Measurements from ENCODE around the gene RELN. TPM values are rescaled to one million over a fixed set of nuclear protein-coding genes. Genes with fewer than 3 reads are reported as not detected.

Gene RELN
- total RNA-seq, 1 donor from 2014 or later: 5.4 TPM

GRCh38 chr7:103731169-103731568, 258.3 kb downstream of the RELN start:
- H3K4me3 Mint-ChIP-seq (ENCODE audit: low read depth): no peak overlapping the region
- no peaks in the 10 kb centered on the region for H3K4me1 Mint-ChIP-seq (ENCODE audit: low read depth)
- H3K27ac Mint-ChIP-seq: no peak overlapping the region
- no peak for DNase-seq (ENCODE audit: low spot score, unreplicated experiment)
- H3K27me3 Mint-ChIP-seq: no peaks in the 10 kb centered on the region
- peaks cover 6% of the 10 kb centered on the region for H3K9me3 Mint-ChIP-seq (ENCODE audit: low read depth)
- H3K36me3 Mint-ChIP-seq (ENCODE audit: insufficient read depth): no peaks in the 10 kb centered on the region
- TF ChIP-seq CTCF (IDR thresholded peaks at IDR 0.05; ENCODE audit: unreplicated experiment): no peak

GRCh38 chr7:103729026-103729425, 260.4 kb downstream of the RELN start:
- Mint-ChIP-seq H3K4me1 (ENCODE audit: low read depth) (no peaks in the 10 kb centered on the region), H3K9me3 (ENCODE audit: low read depth) (peaks cover 6% of the 10 kb centered on the region), H3K4me3 (ENCODE audit: low read depth) (no peak overlapping the region), H3K27ac (no peak overlapping the region), H3K36me3 (ENCODE audit: insufficient read depth) (no peaks in the 10 kb centered on the region), H3K27me3 (no peaks in the 10 kb centered on the region)
- DNase-seq (ENCODE audit: low spot score, unreplicated experiment): no peak
- no peak for TF ChIP-seq CTCF (IDR thresholded peaks at IDR 0.05; ENCODE audit: unreplicated experiment)

GRCh38 chr7:103727982-103728610, 261.4 kb downstream of the RELN start:
- Mint-ChIP-seq H3K4me3 (ENCODE audit: low read depth) (no peak overlapping the region), H3K9me3 (ENCODE audit: low read depth) (peaks cover 6% of the 10 kb centered on the region), H3K27ac (no peak overlapping the region), H3K4me1 (ENCODE audit: low read depth) (no peaks in the 10 kb centered on the region), H3K36me3 (ENCODE audit: insufficient read depth) (no peaks in the 10 kb centered on the region), H3K27me3 (no peaks in the 10 kb centered on the region)
- DNase-seq (ENCODE audit: low spot score, unreplicated experiment): no peak
- TF ChIP-seq CTCF (IDR thresholded peaks at IDR 0.05; ENCODE audit: unreplicated experiment): no peak

- DNase-seq (ENCODE audit: low spot score, unreplicated experiment): no peak
- Mint-ChIP-seq H3K27me3 (peaks cover 5% of the 10 kb centered on the region), H3K27ac (no peak overlapping the region), H3K4me3 (ENCODE audit: low read depth) (no peak overlapping the region), H3K4me1 (ENCODE audit: low read depth) (no peaks in the 10 kb centered on the region), H3K9me3 (ENCODE audit: low read depth) (no peaks in the 10 kb centered on the region), H3K36me3 (ENCODE audit: insufficient read depth) (no peaks in the 10 kb centered on the region)
- no peak for TF ChIP-seq CTCF (IDR thresholded peaks at IDR 0.05; ENCODE audit: unreplicated experiment)
These were observed 270.4 kb downstream of the RELN start for GRCh38 chr7:103719070-103719469.

GRCh38 chr7:103718482-103719061, 270.9 kb downstream of the RELN start:
- Mint-ChIP-seq H3K9me3 (ENCODE audit: low read depth) (no peaks in the 10 kb centered on the region), H3K4me3 (ENCODE audit: low read depth) (no peak overlapping the region), H3K4me1 (ENCODE audit: low read depth) (no peaks in the 10 kb centered on the region), H3K27me3 (peaks cover 5% of the 10 kb centered on the region), H3K27ac (no peak overlapping the region), H3K36me3 (ENCODE audit: insufficient read depth) (no peaks in the 10 kb centered on the region)
- TF ChIP-seq CTCF (IDR thresholded peaks at IDR 0.05; ENCODE audit: unreplicated experiment): no peak
- DNase-seq (ENCODE audit: low spot score, unreplicated experiment): no peak

Measured in progenitor cell of endocrine pancreas (in vitro differentiated cells).